CD4-positive, alpha-beta T cell (primary cell): ENCODE data around the gene VAT1L. TPM values are rescaled to one million over a fixed set of nuclear protein-coding genes. Genes with fewer than 3 reads are reported as not detected.

Experiments
- ATAC-seq: fragments of 200-7000 bp; cut with Tn5 transposase; one replicate; pipeline ENCODE4 v1.10.0; 2022; ENCODE audit warnings: mild to moderate bottlenecking; ENCODE audit not compliant: poor library complexity
- CTCF ChIA-PET: fragments of 350-600 bp; sonication (Branson Sonifier 250); formaldehyde crosslinking; loops from one replicate; lab custom pipeline; 2021; ENCODE audit warnings: antibody characterized with exemption, inconsistent platforms; lab: Charles Lee
- POLR2A ChIA-PET: fragments of 350-600 bp; sonication (Branson Sonifier 250); formaldehyde crosslinking; loops from one replicate; lab custom pipeline; 2021; ENCODE audit warnings: antibody characterized with exemption, inconsistent platforms; lab: Charles Lee
- DNase-seq, 14 experiments: peaks; one replicate each; pipeline ENCODE4 v3.0.0-alpha.2; 2013 to 2020; ENCODE audit warnings: mixed read lengths in 2 of 14
- H3K27ac ChIP-seq, 2 donors: one replicate each; pipeline versions ENCODE4 v1.5.1 to v1.7.0; 2013; ENCODE audit warnings: low read length in 2 of 2, low read depth in 1 of 2, mild to moderate bottlenecking in 1 of 2
- H3K27me3 ChIP-seq, 2 experiments: 1 replicate in 1 of 2; 2 replicates in 1 of 2; pipeline versions ENCODE4 v1.6.1 to v1.7.0; 2013; ENCODE audit warnings: low read length in 2 of 2, control low read depth in 1 of 2, mild to moderate bottlenecking in 1 of 2, moderate library complexity in 1 of 2; ENCODE audit not compliant: insufficient read depth in 2 of 2, control insufficient read depth in 1 of 2
- H3K36me3 ChIP-seq: one replicate; pipeline ENCODE4 v1.6.1; 2013; ENCODE audit warnings: low read length, control low read depth; ENCODE audit not compliant: insufficient read depth
- H3K4me1 ChIP-seq: one replicate; pipeline ENCODE4 v1.6.1; 2013; ENCODE audit warnings: low read length, control low read depth; ENCODE audit not compliant: insufficient read depth
- H3K4me3 ChIP-seq: one replicate; pipeline ENCODE4 v1.5.1; 2013; ENCODE audit warnings: mild to moderate bottlenecking, low read length, moderate library complexity
- H3K9me3 ChIP-seq, 2 experiments: 1 replicate in 1 of 2; 2 replicates in 1 of 2; pipeline versions ENCODE4 v1.6.1 to v1.7.0; 2013; ENCODE audit warnings: low read length in 2 of 2, mild to moderate bottlenecking in 2 of 2, control low read depth in 1 of 2, moderate library complexity in 1 of 2; ENCODE audit not compliant: control insufficient read depth in 1 of 2, insufficient read depth in 1 of 2
- H3K27ac Mint-ChIP-seq: one replicate; pipeline ENCODE4 v1.8.0; 2020; ENCODE audit warnings: mixed read lengths
- H3K27me3 Mint-ChIP-seq: one replicate; pipeline ENCODE4 v1.8.0; 2021; ENCODE audit warnings: mixed read lengths
- H3K36me3 Mint-ChIP-seq: one replicate; pipeline ENCODE4 v1.8.0; 2021; ENCODE audit warnings: low read depth, mixed read lengths
- H3K4me1 Mint-ChIP-seq: one replicate; pipeline ENCODE4 v1.8.0; 2021; ENCODE audit warnings: low read depth, mixed read lengths
- H3K4me3 Mint-ChIP-seq: one replicate; pipeline ENCODE4 v1.8.0; 2020; ENCODE audit warnings: mild to moderate bottlenecking, mixed read lengths
- H3K9me3 Mint-ChIP-seq: one replicate; pipeline ENCODE4 v1.8.0; 2020; ENCODE audit warnings: mixed read lengths
- CTCF ChIP-seq: fragments of 200-600 bp; IDR thresholded peaks from one replicate; pipeline ENCODE4 v1.8.0; 2022; ENCODE audit warnings: antibody characterized with exemption, mild to moderate bottlenecking
- intact Hi-C, 2 experiments: fragments of 100-400 bp; cut with DNase I in 1 of 2; cut with micrococcal nuclease in 1 of 2; formaldehyde crosslinking; loops; one replicate each; pipeline versions ENCODE4 v1.15.1 to v1.9.0; 2023 to 2025; cut with DNase I, micrococcal nuclease
- total RNA-seq, 174 experiments: library from RNA in 2 of 174; stranded (reverse) in 2 of 174; gene quantifications; one replicate each; pipeline ENCODE4 v1.2.3 and lab custom pipeline; 2021 to 2026

VAT1L gene
- total RNA-seq, 2 experiments from 2014 or later, result not detected

DNA sequence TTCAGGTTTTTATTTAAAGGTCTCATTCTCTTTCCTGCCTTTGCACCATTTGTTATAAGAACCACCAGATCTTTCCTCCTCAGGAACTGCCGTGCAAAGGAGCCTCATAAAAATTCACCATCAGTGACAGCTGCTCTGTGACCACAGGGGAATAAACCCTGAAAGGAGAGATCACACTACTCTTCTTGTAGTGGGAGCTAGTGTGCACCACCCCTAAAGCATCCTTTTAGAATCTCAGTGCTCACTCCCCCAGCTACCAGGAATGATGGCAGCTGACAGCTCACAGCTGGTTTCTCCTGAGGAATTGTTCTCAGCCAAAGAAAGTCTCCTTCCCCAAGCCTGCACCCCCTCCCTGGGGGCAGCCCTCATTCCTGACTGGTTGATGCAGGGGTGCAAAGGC lies 18.7 kb downstream of the VAT1L start:
- DNase-seq (no peak), ATAC-seq (no peak)
- POLR2A ChIA-PET, result no interaction called here

DNA sequence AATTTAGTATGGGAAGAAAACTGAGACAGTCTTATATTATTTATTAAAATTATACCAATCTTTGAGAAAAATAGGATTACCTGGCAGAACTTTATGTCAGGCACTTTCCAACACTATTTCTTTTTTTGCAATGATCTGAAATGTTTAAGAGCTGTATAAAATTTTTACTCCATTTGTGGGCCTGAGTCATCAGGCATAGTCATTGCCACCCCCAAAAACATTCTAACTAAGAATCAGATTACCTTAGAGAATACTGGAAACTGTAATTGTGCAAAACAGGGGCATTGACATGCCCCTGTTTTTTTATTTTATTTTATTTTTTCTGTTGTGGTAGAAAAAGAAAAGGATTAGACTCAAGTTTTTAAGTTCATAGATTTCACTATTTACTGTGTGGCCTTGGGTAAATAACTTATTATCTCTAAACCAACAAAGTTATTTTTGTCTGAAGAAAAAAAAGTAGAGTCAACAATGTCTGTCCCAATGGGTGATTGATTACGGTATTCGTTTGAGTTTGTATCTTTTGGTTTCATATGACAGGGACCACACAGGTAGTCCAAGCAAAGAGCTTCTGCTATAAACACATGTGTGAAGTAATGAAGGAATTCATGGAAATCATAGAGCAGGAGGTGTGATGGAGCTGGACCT lies 24.6 kb downstream of the VAT1L start:
- H3K4me1 Mint-ChIP-seq, result no peaks in the 10 kb centered on the region
- H3K36me3 Mint-ChIP-seq, result no peaks in the 10 kb centered on the region
- H3K27me3 Mint-ChIP-seq, result peaks cover 35% of the 10 kb centered on the region
- Histone ChIP-seq H3K27ac (no peak overlapping the region), H3K4me3 (no peak overlapping the region), H3K36me3 (no peaks in the 10 kb centered on the region), H3K9me3 (no peaks in the 10 kb centered on the region), H3K27me3 (peaks cover 0 to 4% of the 10 kb centered on the region in 2 experiments), H3K4me1 (no peaks in the 10 kb centered on the region)
- CTCF ChIA-PET, result no interaction called here
- POLR2A ChIA-PET, result no interaction called here
- no peaks in the 10 kb centered on the region for H3K9me3 Mint-ChIP-seq
- intact Hi-C loops, result no loop called here
- DNase-seq (no peak), ATAC-seq (no peak)
- no peak for TF ChIP-seq CTCF
- no peak overlapping the region for H3K27ac Mint-ChIP-seq
- no peak overlapping the region for H3K4me3 Mint-ChIP-seq

More for the DNA sequence above, 18.7 kb downstream of the VAT1L start:
- no peaks in the 10 kb centered on the region for H3K4me1 Mint-ChIP-seq
- Histone ChIP-seq H3K4me3 (no peak overlapping the region), H3K9me3 (peaks cover 0 to 3% of the 10 kb centered on the region in 2 experiments), H3K36me3 (no peaks in the 10 kb centered on the region), H3K4me1 (no peaks in the 10 kb centered on the region), H3K27ac (no peak overlapping the region), H3K27me3 (no peaks in the 10 kb centered on the region)
- no peak overlapping the region for H3K4me3 Mint-ChIP-seq
- no peaks in the 10 kb centered on the region for H3K9me3 Mint-ChIP-seq
- H3K27ac Mint-ChIP-seq, result no peak overlapping the region
- intact Hi-C loops, result no loop called here
- peaks cover 27% of the 10 kb centered on the region for H3K27me3 Mint-ChIP-seq
- CTCF ChIA-PET, result no interaction called here
- H3K36me3 Mint-ChIP-seq, result no peaks in the 10 kb centered on the region
- TF ChIP-seq CTCF, result no peak

DNA sequence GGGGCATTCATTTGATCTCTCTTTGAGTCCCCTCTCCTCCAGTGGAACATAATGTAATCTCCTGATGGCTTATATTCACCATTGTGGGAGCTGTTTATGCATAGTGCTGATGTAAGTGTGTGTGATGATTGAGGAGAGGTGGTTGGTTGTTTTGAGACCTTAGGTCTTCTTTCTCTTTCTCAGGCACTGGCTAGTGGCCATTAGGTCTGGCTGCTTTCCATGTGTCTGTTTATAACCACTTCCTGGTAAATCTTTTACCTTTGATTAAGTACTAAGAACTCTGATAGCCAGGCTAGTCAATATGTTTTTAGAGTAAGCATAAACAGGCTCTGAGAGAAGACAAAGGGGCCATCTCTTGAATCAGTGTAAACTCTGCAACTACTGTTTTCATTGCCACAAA lies 27.9 kb downstream of the VAT1L start:
- Mint-ChIP-seq H3K36me3 (no peaks in the 10 kb centered on the region), H3K27me3 (peaks cover 41% of the 10 kb centered on the region), H3K4me3 (no peak overlapping the region), H3K9me3 (no peaks in the 10 kb centered on the region), H3K4me1 (no peaks in the 10 kb centered on the region), H3K27ac (no peak overlapping the region)
- peaks cover 0 to 9% of the 10 kb centered on the region in 2 experiments for H3K27me3 ChIP-seq
- no peaks in the 10 kb centered on the region for H3K36me3 ChIP-seq
- H3K27ac ChIP-seq, result no peak overlapping the region
- H3K9me3 ChIP-seq, result no peaks in the 10 kb centered on the region
- H3K4me1 ChIP-seq, result no peaks in the 10 kb centered on the region
- intact Hi-C loops, result no loop called here
- POLR2A ChIA-PET, result no interaction called here
- CTCF ChIA-PET, result no interaction called here
- no peak for DNase-seq
- no peak for ATAC-seq
- TF ChIP-seq CTCF, result no peak
- H3K4me3 ChIP-seq, result no peak overlapping the region
